ENCODE measurements around the gene SH3RF3.

DNA sequence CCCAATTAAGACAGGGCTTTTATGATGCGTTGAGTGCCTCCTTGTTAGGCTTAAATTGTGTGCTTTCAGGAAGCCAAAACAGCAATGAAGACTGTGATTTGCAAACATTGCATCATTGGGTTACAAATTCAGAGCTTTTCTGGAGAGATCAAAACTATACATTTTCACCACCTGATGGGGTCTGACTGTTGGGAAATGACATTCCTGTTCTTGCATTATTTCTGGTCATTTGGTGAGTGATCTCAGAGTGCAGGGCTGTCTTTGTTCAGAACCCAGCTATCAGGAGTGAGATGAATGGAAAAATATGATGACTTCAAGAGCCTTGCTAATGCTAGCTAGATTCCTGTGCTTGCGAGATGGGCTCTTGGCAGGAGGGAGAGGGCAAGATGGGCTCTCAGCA lies 39.1 kb downstream of the SH3RF3 start:
- TF ChIP-seq POLR2AphosphoS5 (IDR thresholded peaks at IDR 0.05; ENCODE audit: low read depth, low read length): no peak
- no peak for TF ChIP-seq SIN3A (IDR thresholded peaks at IDR 0.05; ENCODE audit: borderline replicate concordance, insufficient read depth, low read length)
- no peak for TF ChIP-seq TAF1 (IDR thresholded peaks at IDR 0.05; ENCODE audit: borderline replicate concordance, insufficient read depth, low read length)
- no peak for TF ChIP-seq REST (IDR thresholded peaks at IDR 0.05; ENCODE audit: insufficient read depth in 1 of 2, low read depth in 2 of 2, low read length in 2 of 2)
